AG09319 (cell line): ENCODE measurements around the gene NECTIN1.

Experiments
- DNase-seq: peaks from one replicate; pipeline ENCODE4 v3.0.0-alpha.2; 2010; ENCODE audit warnings: low read depth; ENCODE audit errors: extremely low read depth
- TF ChIP-seq, protein P1 (sequence below): IDR thresholded peaks from 2 replicates; pipeline ENCODE4 v1.5.1; 2011; ENCODE audit warnings: low read depth, mild to moderate bottlenecking, inconsistent platforms, low read length, moderate library complexity

NECTIN1 gene

GRCh38 chr11:119635041-119635740, 93.8 kb downstream of the NECTIN1 start:
- TF ChIP-seq, protein P1, sequence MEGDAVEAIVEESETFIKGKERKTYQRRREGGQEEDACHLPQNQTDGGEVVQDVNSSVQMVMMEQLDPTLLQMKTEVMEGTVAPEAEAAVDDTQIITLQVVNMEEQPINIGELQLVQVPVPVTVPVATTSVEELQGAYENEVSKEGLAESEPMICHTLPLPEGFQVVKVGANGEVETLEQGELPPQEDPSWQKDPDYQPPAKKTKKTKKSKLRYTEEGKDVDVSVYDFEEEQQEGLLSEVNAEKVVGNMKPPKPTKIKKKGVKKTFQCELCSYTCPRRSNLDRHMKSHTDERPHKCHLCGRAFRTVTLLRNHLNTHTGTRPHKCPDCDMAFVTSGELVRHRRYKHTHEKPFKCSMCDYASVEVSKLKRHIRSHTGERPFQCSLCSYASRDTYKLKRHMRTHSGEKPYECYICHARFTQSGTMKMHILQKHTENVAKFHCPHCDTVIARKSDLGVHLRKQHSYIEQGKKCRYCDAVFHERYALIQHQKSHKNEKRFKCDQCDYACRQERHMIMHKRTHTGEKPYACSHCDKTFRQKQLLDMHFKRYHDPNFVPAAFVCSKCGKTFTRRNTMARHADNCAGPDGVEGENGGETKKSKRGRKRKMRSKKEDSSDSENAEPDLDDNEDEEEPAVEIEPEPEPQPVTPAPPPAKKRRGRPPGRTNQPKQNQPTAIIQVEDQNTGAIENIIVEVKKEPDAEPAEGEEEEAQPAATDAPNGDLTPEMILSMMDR, result no peak

GRCh38 chr11:119634301-119634700, 94.7 kb downstream of the NECTIN1 start:
- TF ChIP-seq, protein P1, result no peak
- DNase-seq, result no peak

More at GRCh38 chr11:119635041-119635740, 93.8 kb downstream of the NECTIN1 start:
- DNase-seq, result no peak

DNA sequence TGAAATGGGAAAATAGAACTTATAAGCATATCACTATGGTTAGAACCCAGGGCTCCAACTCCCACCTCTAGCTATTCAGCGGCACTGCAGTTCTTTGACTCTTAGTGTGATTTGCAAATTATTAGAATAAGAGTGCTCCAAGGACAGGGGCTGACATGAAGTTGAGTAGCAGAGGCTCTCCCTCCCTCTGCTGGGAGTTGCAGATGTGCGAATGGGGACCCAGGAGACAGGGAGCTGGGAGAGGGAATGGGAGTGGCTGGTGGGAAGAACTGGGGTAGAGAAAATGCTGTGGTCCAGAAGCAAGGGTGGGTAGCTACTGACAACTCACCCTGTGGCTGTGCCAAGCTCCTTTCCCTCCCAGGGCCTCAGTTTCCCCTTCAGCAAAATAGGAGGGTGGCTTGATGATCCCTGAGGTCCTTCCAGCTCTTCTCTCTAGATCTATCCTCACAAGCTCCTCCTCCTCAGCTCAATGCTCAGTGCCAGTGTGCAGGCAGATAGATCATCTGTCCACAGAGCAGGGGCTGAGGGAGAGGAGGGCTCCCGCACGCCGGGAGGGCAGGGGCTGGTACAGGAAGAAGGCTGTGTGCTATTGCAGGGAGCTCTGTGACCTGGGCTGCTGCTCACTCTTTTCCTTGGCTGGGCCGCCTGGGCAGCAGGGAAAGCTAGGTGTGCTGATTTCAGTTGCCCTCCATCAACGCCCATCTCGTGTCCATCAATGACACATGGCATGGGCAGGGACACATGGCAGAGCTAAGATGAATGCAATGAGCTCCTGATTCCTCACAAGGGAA, 99.0 kb downstream of the NECTIN1 start:
- DNase-seq, result no peak

DNA sequence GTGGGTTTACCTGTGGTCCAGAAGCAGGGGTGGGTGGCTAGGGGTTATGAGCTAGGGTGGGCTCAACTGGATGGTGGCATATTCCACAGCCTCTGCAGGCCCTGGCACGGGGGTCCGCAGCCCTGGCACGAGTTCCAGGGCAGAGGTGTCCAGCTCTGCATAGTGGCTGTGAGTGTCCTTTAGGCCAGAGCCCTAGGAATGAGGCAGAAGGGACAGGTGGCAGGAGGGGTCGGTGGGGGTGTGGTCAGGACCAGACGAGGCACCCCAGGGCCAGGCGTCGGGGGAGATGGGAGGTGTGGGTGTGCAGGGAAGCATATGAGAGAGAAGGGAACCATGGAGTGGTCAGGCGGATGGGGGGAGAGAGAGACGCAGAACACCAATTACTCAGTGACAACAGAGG, 99.9 kb downstream of the NECTIN1 start:
- TF ChIP-seq, protein P1, result no peak
- no peak for DNase-seq

More for the DNA sequence above, 99.0 kb downstream of the NECTIN1 start:
- TF ChIP-seq, protein P1, result no peak

- DNase-seq, result no peak
Measured at GRCh38 chr11:119627286-119627685, 101.7 kb downstream of the NECTIN1 start.

GRCh38 chr11:119626871-119627270, 102.1 kb downstream of the NECTIN1 start:
- TF ChIP-seq, protein P1, result no peak
- no peak for DNase-seq

More at GRCh38 chr11:119627286-119627685, 101.7 kb downstream of the NECTIN1 start:
- TF ChIP-seq, protein P1, result no peak
